CD4-positive, alpha-beta T cell (primary cell): ENCODE data around the gene MACROD2. TPM values are rescaled to one million over a fixed set of nuclear protein-coding genes. Genes with fewer than 3 reads are reported as not detected.

ENCODE experiments used
- ATAC-seq: fragments of 200-7000 bp; cut with Tn5 transposase; one replicate; pipeline ENCODE4 v1.10.0; 2022; ENCODE audit warnings: mild to moderate bottlenecking; ENCODE audit not compliant: poor library complexity
- CTCF ChIA-PET: fragments of 350-600 bp; sonication (Branson Sonifier 250); formaldehyde crosslinking; loops from one replicate; lab custom pipeline; 2021; ENCODE audit warnings: antibody characterized with exemption, inconsistent platforms; lab: Charles Lee
- POLR2A ChIA-PET: fragments of 350-600 bp; sonication (Branson Sonifier 250); formaldehyde crosslinking; loops from one replicate; lab custom pipeline; 2021; ENCODE audit warnings: antibody characterized with exemption, inconsistent platforms; lab: Charles Lee
- DNase-seq, 14 experiments: peaks; one replicate each; pipeline ENCODE4 v3.0.0-alpha.2; 2013 to 2020; ENCODE audit warnings: mixed read lengths in 2 of 14
- H3K27ac ChIP-seq, 2 donors: one replicate each; pipeline versions ENCODE4 v1.5.1 to v1.7.0; 2013; ENCODE audit warnings: low read length in 2 of 2, low read depth in 1 of 2, mild to moderate bottlenecking in 1 of 2
- H3K27me3 ChIP-seq, 2 experiments: 1 replicate in 1 of 2; 2 replicates in 1 of 2; pipeline versions ENCODE4 v1.6.1 to v1.7.0; 2013; ENCODE audit warnings: low read length in 2 of 2, control low read depth in 1 of 2, mild to moderate bottlenecking in 1 of 2, moderate library complexity in 1 of 2; ENCODE audit not compliant: insufficient read depth in 2 of 2, control insufficient read depth in 1 of 2
- H3K36me3 ChIP-seq: one replicate; pipeline ENCODE4 v1.6.1; 2013; ENCODE audit warnings: low read length, control low read depth; ENCODE audit not compliant: insufficient read depth
- H3K4me1 ChIP-seq: one replicate; pipeline ENCODE4 v1.6.1; 2013; ENCODE audit warnings: low read length, control low read depth; ENCODE audit not compliant: insufficient read depth
- H3K4me3 ChIP-seq: one replicate; pipeline ENCODE4 v1.5.1; 2013; ENCODE audit warnings: mild to moderate bottlenecking, low read length, moderate library complexity
- H3K9me3 ChIP-seq, 2 experiments: 1 replicate in 1 of 2; 2 replicates in 1 of 2; pipeline versions ENCODE4 v1.6.1 to v1.7.0; 2013; ENCODE audit warnings: low read length in 2 of 2, mild to moderate bottlenecking in 2 of 2, control low read depth in 1 of 2, moderate library complexity in 1 of 2; ENCODE audit not compliant: control insufficient read depth in 1 of 2, insufficient read depth in 1 of 2
- H3K27ac Mint-ChIP-seq: one replicate; pipeline ENCODE4 v1.8.0; 2020; ENCODE audit warnings: mixed read lengths
- H3K27me3 Mint-ChIP-seq: one replicate; pipeline ENCODE4 v1.8.0; 2021; ENCODE audit warnings: mixed read lengths
- H3K36me3 Mint-ChIP-seq: one replicate; pipeline ENCODE4 v1.8.0; 2021; ENCODE audit warnings: low read depth, mixed read lengths
- H3K4me1 Mint-ChIP-seq: one replicate; pipeline ENCODE4 v1.8.0; 2021; ENCODE audit warnings: low read depth, mixed read lengths
- H3K4me3 Mint-ChIP-seq: one replicate; pipeline ENCODE4 v1.8.0; 2020; ENCODE audit warnings: mild to moderate bottlenecking, mixed read lengths
- H3K9me3 Mint-ChIP-seq: one replicate; pipeline ENCODE4 v1.8.0; 2020; ENCODE audit warnings: mixed read lengths
- CTCF ChIP-seq: fragments of 200-600 bp; IDR thresholded peaks from one replicate; pipeline ENCODE4 v1.8.0; 2022; ENCODE audit warnings: antibody characterized with exemption, mild to moderate bottlenecking
- intact Hi-C, 2 experiments: fragments of 100-400 bp; cut with DNase I in 1 of 2; cut with micrococcal nuclease in 1 of 2; formaldehyde crosslinking; loops; one replicate each; pipeline versions ENCODE4 v1.15.1 to v1.9.0; 2023 to 2025; cut with DNase I, micrococcal nuclease
- total RNA-seq, 174 experiments: library from RNA in 2 of 174; stranded (reverse) in 2 of 174; gene quantifications; one replicate each; pipeline ENCODE4 v1.2.3 and lab custom pipeline; 2021 to 2026

MACROD2 gene
- total RNA-seq, 2 experiments from 2014 or later, result not detected

GRCh38 chr20:15047601-15048000 lies 1052.3 kb downstream of the MACROD2 start:
- H3K36me3 ChIP-seq, result no peaks in the 10 kb centered on the region
- peaks cover 6% of the 10 kb centered on the region for H3K9me3 Mint-ChIP-seq
- H3K4me1 Mint-ChIP-seq, result no peaks in the 10 kb centered on the region
- H3K36me3 Mint-ChIP-seq, result no peaks in the 10 kb centered on the region
- no peak overlapping the region for H3K4me3 ChIP-seq
- no peak overlapping the region for H3K27ac Mint-ChIP-seq
- ATAC-seq (no peak), DNase-seq (no peak)
- H3K4me1 ChIP-seq, result no peaks in the 10 kb centered on the region
- H3K9me3 ChIP-seq, result peaks cover 0 to 13% of the 10 kb centered on the region in 2 experiments
- H3K4me3 Mint-ChIP-seq, result no peak overlapping the region
- intact Hi-C loops, result no loop called here
- no peaks in the 10 kb centered on the region for H3K27me3 ChIP-seq
- no peak overlapping the region for H3K27ac ChIP-seq
- no peak for TF ChIP-seq CTCF
- H3K27me3 Mint-ChIP-seq, result no peaks in the 10 kb centered on the region
- CTCF ChIA-PET, result no interaction called here
- POLR2A ChIA-PET, result no interaction called here

- no peaks in the 10 kb centered on the region for H3K36me3 Mint-ChIP-seq
- DNase-seq (no peak), ATAC-seq (no peak)
- Histone ChIP-seq H3K4me3 (no peak overlapping the region), H3K4me1 (no peaks in the 10 kb centered on the region), H3K27ac (no peak overlapping the region), H3K36me3 (no peaks in the 10 kb centered on the region), H3K9me3 (peaks cover 0 to 15% of the 10 kb centered on the region in 2 experiments), H3K27me3 (no peaks in the 10 kb centered on the region)
- no peaks in the 10 kb centered on the region for H3K27me3 Mint-ChIP-seq
- no peaks in the 10 kb centered on the region for H3K4me1 Mint-ChIP-seq
- H3K9me3 Mint-ChIP-seq, result peaks cover 4% of the 10 kb centered on the region
- ChIA-PET POLR2A (no interaction called here), CTCF (no interaction called here)
- TF ChIP-seq CTCF, result no peak
- no peak overlapping the region for H3K27ac Mint-ChIP-seq
- no peak overlapping the region for H3K4me3 Mint-ChIP-seq
- intact Hi-C loops, result no loop called here
Observed at GRCh38 chr20:15056246-15056645, 1060.9 kb downstream of the MACROD2 start.

GRCh38 chr20:15058841-15059240 lies 1063.5 kb downstream of the MACROD2 start:
- CTCF ChIA-PET, result no interaction called here

More at GRCh38 chr20:15058841-15059240, 1063.5 kb downstream of the MACROD2 start:
- Histone ChIP-seq H3K36me3 (no peaks in the 10 kb centered on the region), H3K4me1 (no peaks in the 10 kb centered on the region), H3K4me3 (no peak overlapping the region), H3K27me3 (no peaks in the 10 kb centered on the region), H3K27ac (no peak overlapping the region), H3K9me3 (peaks cover 0 to 8% of the 10 kb centered on the region in 2 experiments)
- H3K4me3 Mint-ChIP-seq, result no peak overlapping the region
- no peak for DNase-seq
- no peaks in the 10 kb centered on the region for H3K27me3 Mint-ChIP-seq
- POLR2A ChIA-PET, result no interaction called here
- no peaks in the 10 kb centered on the region for H3K36me3 Mint-ChIP-seq
- no peak for ATAC-seq
- intact Hi-C loops, result no loop called here
- no peak for TF ChIP-seq CTCF
- no peaks in the 10 kb centered on the region for H3K4me1 Mint-ChIP-seq
- no peak overlapping the region for H3K27ac Mint-ChIP-seq
- no peaks in the 10 kb centered on the region for H3K9me3 Mint-ChIP-seq
